ENCODE measurements around the gene C6orf141.

The C6orf141 gene

DNA sequence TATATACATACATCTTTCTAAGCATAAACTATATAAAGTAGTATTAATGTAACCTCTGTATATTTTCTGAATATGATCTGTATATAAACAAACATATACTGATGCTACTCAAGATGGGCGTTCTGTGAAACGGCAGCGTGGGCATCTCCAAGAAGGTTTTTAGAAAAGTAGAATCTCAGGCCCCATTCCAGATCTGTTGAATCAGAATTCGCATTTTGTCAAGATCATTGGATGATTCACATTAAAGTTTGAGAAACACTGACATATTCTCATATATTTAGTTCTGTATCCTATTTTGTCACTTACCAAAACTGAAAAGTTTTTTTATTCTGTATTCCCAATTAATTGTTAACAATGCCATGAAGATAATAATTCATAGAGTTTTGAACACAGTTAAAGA lies 5.5 kb downstream of the C6orf141 start:
- DNase-seq (ENCODE audit: low read depth): no peak
- H3K4me3 ChIP-seq (ENCODE audit: low read depth, low read length): no peak overlapping the region
- TF ChIP-seq CTCF (IDR thresholded peaks at IDR 0.05; ENCODE audit: low read depth, low read length, missing control alignments): no peak

- no peak for DNase-seq (ENCODE audit: low read depth)
- H3K4me3 ChIP-seq (ENCODE audit: low read depth, low read length): no peak overlapping the region
- TF ChIP-seq CTCF (IDR thresholded peaks at IDR 0.05; ENCODE audit: low read depth, low read length, missing control alignments): no peak
These were observed 6.0 kb downstream of the C6orf141 start for GRCh38 chr6:49556429-49556837.

- DNase-seq (ENCODE audit: low read depth): no peak
- no peak for TF ChIP-seq CTCF (IDR thresholded peaks at IDR 0.05; ENCODE audit: low read depth, low read length, missing control alignments)
- H3K4me3 ChIP-seq (ENCODE audit: low read depth, low read length): no peak overlapping the region
These were observed 6.7 kb downstream of the C6orf141 start for GRCh38 chr6:49557177-49557576.

- H3K4me3 ChIP-seq (ENCODE audit: low read depth, low read length): no peak overlapping the region
- no peak for TF ChIP-seq CTCF (IDR thresholded peaks at IDR 0.05; ENCODE audit: low read depth, low read length, missing control alignments)
- DNase-seq (ENCODE audit: low read depth): no peak
These were observed 7.8 kb downstream of the C6orf141 start for GRCh38 chr6:49558238-49558637.

- H3K4me3 ChIP-seq (ENCODE audit: low read depth, low read length): no peak overlapping the region
- DNase-seq (ENCODE audit: low read depth): no peak
- TF ChIP-seq CTCF (IDR thresholded peaks at IDR 0.05; ENCODE audit: low read depth, low read length, missing control alignments): no peak
These were observed 12.8 kb downstream of the C6orf141 start for GRCh38 chr6:49563006-49563886.

- DNase-seq (ENCODE audit: low read depth): no peak
- TF ChIP-seq CTCF (IDR thresholded peaks at IDR 0.05; ENCODE audit: low read depth, low read length, missing control alignments): no peak
- no peak overlapping the region for H3K4me3 ChIP-seq (ENCODE audit: low read depth, low read length)
These were observed 14.1 kb downstream of the C6orf141 start for GRCh38 chr6:49564552-49564951.

DNA sequence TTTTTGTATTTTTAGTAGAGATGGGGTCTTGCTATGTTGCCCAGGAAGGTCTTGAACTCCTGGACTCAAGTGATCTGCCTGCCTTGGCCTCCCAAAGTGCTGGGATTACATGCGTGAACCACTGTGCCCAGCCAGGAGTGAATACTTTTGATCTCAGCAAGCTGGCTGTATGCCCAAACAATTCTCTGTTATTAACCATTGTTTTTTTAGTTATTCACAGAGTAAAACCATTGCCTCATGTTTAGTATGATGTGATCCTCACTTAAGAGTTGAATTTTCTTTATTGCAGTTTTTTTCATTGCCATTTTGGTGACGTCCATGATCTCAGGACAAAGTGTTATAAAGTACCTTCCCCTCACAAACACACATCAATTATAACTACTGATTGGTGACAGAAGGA lies 14.8 kb downstream of the C6orf141 start:
- H3K4me3 ChIP-seq (ENCODE audit: low read depth, low read length): no peak overlapping the region
- TF ChIP-seq CTCF (IDR thresholded peaks at IDR 0.05; ENCODE audit: low read depth, low read length, missing control alignments): no peak
- no peak for DNase-seq (ENCODE audit: low read depth)
